SK-N-SH treated with all-trans-retinoic acid at 6 μM for 48 hours (cell line): ENCODE data around the gene ATG2B.

Experiments used
- ATAC-seq: fragments of 200-7000 bp; cut with Tn5 transposase; 3 replicates; pipeline ENCODE4 v1.9.1; 2020; ENCODE audit warnings: mild to moderate bottlenecking, moderate library complexity
- ARNTL ChIP-seq: fragments of 450-650 bp; formaldehyde crosslinking; IDR thresholded peaks from 2 replicates; pipeline ENCODE4 v1.5.0; 2020; ENCODE audit warnings: low read depth, mild to moderate bottlenecking, moderate library complexity, borderline replicate concordance
- BACH2 ChIP-seq: fragments of 250-450 bp; sonication (Bioruptor Pico); IDR thresholded peaks from 2 replicates; pipeline ENCODE4 v1.9.0; 2021; ENCODE audit warnings: mild to moderate bottlenecking, borderline replicate concordance
- CREB5 ChIP-seq: fragments of 250-450 bp; sonication (Bioruptor Pico); IDR thresholded peaks from 2 replicates; pipeline ENCODE4 v1.5.1; 2020; ENCODE audit warnings: low read depth, mild to moderate bottlenecking, moderate library complexity
- CSDC2 ChIP-seq: fragments of 250-450 bp; sonication (Bioruptor Pico); IDR thresholded peaks from 2 replicates; pipeline ENCODE4 v1.5.0; 2020; ENCODE audit warnings: mild to moderate bottlenecking, moderate library complexity
- ESRRG ChIP-seq: fragments of 250-450 bp; sonication (Bioruptor Pico); IDR thresholded peaks from 2 replicates; pipeline ENCODE4 v1.6.1; 2021; ENCODE audit warnings: mild to moderate bottlenecking
- GLIS3 ChIP-seq: fragments of 250-450 bp; sonication (Bioruptor Pico); IDR thresholded peaks from 2 replicates; pipeline ENCODE4 v1.5.0; 2020; ENCODE audit warnings: mild to moderate bottlenecking, moderate library complexity
- ISL1 ChIP-seq: fragments of 250-450 bp; sonication (Bioruptor Pico); IDR thresholded peaks from 2 replicates; pipeline ENCODE4 v2.1.2; 2022; ENCODE audit warnings: mild to moderate bottlenecking, moderate library complexity
- OSR1 ChIP-seq: fragments of 250-450 bp; sonication (Bioruptor Pico); IDR thresholded peaks from 2 replicates; pipeline ENCODE4 v1.8.0; 2022; ENCODE audit warnings: moderate library complexity, mild to moderate bottlenecking, inconsistent platforms
- PPARA ChIP-seq: fragments of 250-450 bp; sonication (Bioruptor Pico); IDR thresholded peaks from 2 replicates; pipeline ENCODE4 v1.5.0; 2020; ENCODE audit warnings: mild to moderate bottlenecking, borderline replicate concordance
- RARB ChIP-seq: fragments of 250-450 bp; sonication (Bioruptor Pico); IDR thresholded peaks from 2 replicates; pipeline ENCODE4 v1.8.0; 2021; ENCODE audit warnings: mild to moderate bottlenecking, moderate library complexity
- SNAI2 ChIP-seq: fragments of 250-450 bp; sonication (Bioruptor Pico); IDR thresholded peaks from 2 replicates; pipeline ENCODE4 v1.5.0; 2020; ENCODE audit warnings: mild to moderate bottlenecking, moderate library complexity
- TCF4 ChIP-seq: fragments of 250-450 bp; sonication (Bioruptor Pico); IDR thresholded peaks from 2 replicates; pipeline ENCODE4 v1.8.0; 2021; ENCODE audit warnings: mild to moderate bottlenecking, moderate library complexity, borderline replicate concordance
- TOX ChIP-seq: fragments of 250-450 bp; sonication (Bioruptor Pico); IDR thresholded peaks from 2 replicates; pipeline ENCODE4 v1.8.0; 2021; ENCODE audit warnings: mild to moderate bottlenecking, moderate library complexity, borderline replicate concordance
- TSHZ2 ChIP-seq: fragments of 250-450 bp; sonication (Bioruptor Pico); IDR thresholded peaks from 2 replicates; pipeline ENCODE4 v1.5.0; 2020; ENCODE audit warnings: mild to moderate bottlenecking, moderate library complexity
- ZC3H10 ChIP-seq: fragments of 250-450 bp; sonication (Bioruptor Pico); IDR thresholded peaks from 2 replicates; pipeline ENCODE4 v1.5.1; 2021; ENCODE audit warnings: mild to moderate bottlenecking, moderate library complexity
- ZFP3 ChIP-seq: fragments of 250-450 bp; sonication (Bioruptor Pico); IDR thresholded peaks from 2 replicates; pipeline ENCODE4 v1.5.0; 2020; ENCODE audit warnings: mild to moderate bottlenecking, moderate library complexity
- ZFP30 ChIP-seq: fragments of 450-650 bp; formaldehyde crosslinking; IDR thresholded peaks from 2 replicates; pipeline ENCODE4 v1.5.0; 2022; ENCODE audit warnings: mild to moderate bottlenecking, moderate library complexity
- ZNF565 ChIP-seq: fragments of 450-650 bp; formaldehyde crosslinking; conservative IDR thresholded peaks from 2 replicates; pipeline ENCODE4 v1.5.0; 2020; ENCODE audit warnings: low read depth, mild to moderate bottlenecking, moderate library complexity
- ZNF70 ChIP-seq: fragments of 450-650 bp; formaldehyde crosslinking; IDR thresholded peaks from 2 replicates; pipeline ENCODE4 v1.5.0; 2020; ENCODE audit warnings: mild to moderate bottlenecking, moderate library complexity
- ZNF8 ChIP-seq: fragments of 450-650 bp; formaldehyde crosslinking; IDR thresholded peaks from 2 replicates; pipeline ENCODE4 v1.5.0; 2020; ENCODE audit warnings: mild to moderate bottlenecking, moderate library complexity
- TF ChIP-seq, protein P1 (sequence below): fragments of 250-450 bp; sonication (Bioruptor Pico); IDR thresholded peaks from 2 replicates; pipeline ENCODE4 v1.5.1; 2021; ENCODE audit warnings: mild to moderate bottlenecking, moderate library complexity
- TF ChIP-seq, protein P2 (sequence below): fragments of 250-450 bp; sonication (Bioruptor Pico); IDR thresholded peaks from 2 replicates; pipeline ENCODE4 v1.8.0; 2021; ENCODE audit warnings: low read depth, mild to moderate bottlenecking, moderate library complexity, borderline replicate concordance

Gene ATG2B

GRCh38 chr14:96284008-96284407 is 79.1 kb downstream of the ATG2B start:
- no peak for ATAC-seq
- TF ChIP-seq CREB5 (CRISPR knock-in tag), result no peak
- no peak for TF ChIP-seq OSR1
- TF ChIP-seq ESRRG, result no peak
- TF ChIP-seq ARNTL (CRISPR knock-in tag), result no peak
- TF ChIP-seq TCF4, result no peak
- no peak for TF ChIP-seq TSHZ2 (CRISPR knock-in tag)
- no peak for TF ChIP-seq CSDC2
- no peak for TF ChIP-seq SNAI2 (CRISPR knock-in tag)
- no peak for TF ChIP-seq TOX
- no peak for TF ChIP-seq ZFP30
- TF ChIP-seq PPARA, result no peak
- no peak for TF ChIP-seq ZC3H10 (CRISPR knock-in tag)
- TF ChIP-seq, protein P1, sequence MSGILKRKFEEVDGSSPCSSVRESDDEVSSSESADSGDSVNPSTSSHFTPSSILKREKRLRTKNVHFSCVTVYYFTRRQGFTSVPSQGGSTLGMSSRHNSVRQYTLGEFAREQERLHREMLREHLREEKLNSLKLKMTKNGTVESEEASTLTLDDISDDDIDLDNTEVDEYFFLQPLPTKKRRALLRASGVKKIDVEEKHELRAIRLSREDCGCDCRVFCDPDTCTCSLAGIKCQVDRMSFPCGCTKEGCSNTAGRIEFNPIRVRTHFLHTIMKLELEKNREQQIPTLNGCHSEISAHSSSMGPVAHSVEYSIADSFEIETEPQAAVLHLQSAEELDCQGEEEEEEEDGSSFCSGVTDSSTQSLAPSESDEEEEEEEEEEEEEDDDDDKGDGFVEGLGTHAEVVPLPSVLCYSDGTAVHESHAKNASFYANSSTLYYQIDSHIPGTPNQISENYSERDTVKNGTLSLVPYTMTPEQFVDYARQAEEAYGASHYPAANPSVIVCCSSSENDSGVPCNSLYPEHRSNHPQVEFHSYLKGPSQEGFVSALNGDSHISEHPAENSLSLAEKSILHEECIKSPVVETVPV (CRISPR knock-in tag), result no peak

DNA sequence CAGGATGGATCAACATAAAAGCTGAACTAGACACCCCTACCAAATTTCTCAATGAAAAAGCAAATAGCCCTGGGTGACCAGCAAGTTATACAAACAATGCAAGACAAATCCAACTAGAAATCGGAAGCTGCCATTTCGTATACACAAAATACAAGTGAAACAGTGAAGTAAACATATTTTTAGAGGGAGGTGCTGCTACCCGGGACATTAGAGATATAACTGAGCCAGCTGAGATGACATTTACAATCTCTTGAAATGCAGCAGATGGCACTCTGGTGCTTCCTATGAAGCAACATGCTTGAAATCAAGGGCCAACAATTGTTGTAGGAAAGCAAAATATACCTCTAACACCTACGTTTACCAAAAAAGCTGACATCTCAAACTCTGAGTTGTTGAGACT is 81.7 kb downstream of the ATG2B start:
- TF ChIP-seq CSDC2 (no peak), TCF4 (no peak), ESRRG (no peak), ZNF8 (CRISPR knock-in tag) (no peak), BACH2 (CRISPR knock-in tag) (no peak), CREB5 (CRISPR knock-in tag) (no peak), ZNF565 (CRISPR knock-in tag) (no peak), GLIS3 (CRISPR knock-in tag) (no peak), RARB (CRISPR knock-in tag) (no peak), PPARA (no peak)
- TF ChIP-seq, protein P1 (CRISPR knock-in tag), result no peak
- ATAC-seq, result no peak

DNA sequence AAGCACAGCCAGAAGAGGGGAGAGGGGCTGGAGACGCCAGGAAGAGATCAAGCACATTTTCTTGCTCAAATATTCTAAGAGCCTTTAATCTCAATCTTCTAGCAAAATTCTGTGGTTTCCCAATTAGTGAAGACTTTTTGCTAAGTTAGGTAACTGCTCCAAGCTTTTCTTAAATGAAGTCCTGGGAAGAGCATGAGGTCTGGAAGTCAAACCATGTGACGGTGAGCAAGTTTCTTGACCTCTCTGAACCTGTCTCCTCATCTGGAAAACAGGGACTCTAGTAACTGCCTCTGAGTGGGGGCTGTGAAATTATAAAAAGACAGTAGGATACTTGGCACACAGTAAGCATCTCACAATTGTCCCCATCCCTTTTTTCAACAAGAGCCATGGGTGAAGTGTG is 83.0 kb downstream of the ATG2B start:
- no peak for ATAC-seq
- no peak for TF ChIP-seq ZFP30
- TF ChIP-seq TSHZ2 (CRISPR knock-in tag), result no peak
- no peak for TF ChIP-seq CSDC2
- no peak for TF ChIP-seq ARNTL (CRISPR knock-in tag)
- no peak for TF ChIP-seq ZFP3
- TF ChIP-seq ISL1 (CRISPR knock-in tag), result no peak
- TF ChIP-seq, protein P2, sequence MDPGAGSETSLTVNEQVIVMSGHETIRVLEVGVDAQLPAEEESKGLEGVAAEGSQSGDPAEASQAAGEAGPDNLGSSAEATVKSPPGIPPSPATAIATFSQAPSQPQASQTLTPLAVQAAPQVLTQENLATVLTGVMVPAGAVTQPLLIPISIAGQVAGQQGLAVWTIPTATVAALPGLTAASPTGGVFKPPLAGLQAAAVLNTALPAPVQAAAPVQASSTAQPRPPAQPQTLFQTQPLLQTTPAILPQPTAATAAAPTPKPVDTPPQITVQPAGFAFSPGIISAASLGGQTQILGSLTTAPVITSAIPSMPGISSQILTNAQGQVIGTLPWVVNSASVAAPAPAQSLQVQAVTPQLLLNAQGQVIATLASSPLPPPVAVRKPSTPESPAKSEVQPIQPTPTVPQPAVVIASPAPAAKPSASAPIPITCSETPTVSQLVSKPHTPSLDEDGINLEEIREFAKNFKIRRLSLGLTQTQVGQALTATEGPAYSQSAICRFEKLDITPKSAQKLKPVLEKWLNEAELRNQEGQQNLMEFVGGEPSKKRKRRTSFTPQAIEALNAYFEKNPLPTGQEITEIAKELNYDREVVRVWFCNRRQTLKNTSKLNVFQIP (CRISPR knock-in tag), result no peak
- TF ChIP-seq BACH2 (CRISPR knock-in tag), result no peak
- TF ChIP-seq GLIS3 (CRISPR knock-in tag), result no peak
- no peak for TF ChIP-seq ZNF8 (CRISPR knock-in tag)
- TF ChIP-seq SNAI2 (CRISPR knock-in tag), result no peak
- no peak for TF ChIP-seq CREB5 (CRISPR knock-in tag)
- no peak for TF ChIP-seq TCF4
- no peak for TF ChIP-seq ZNF70
- no peak for TF ChIP-seq PPARA
